ENCODE results near the gene OTUB1. TPM values are rescaled to one million over a fixed set of nuclear protein-coding genes. Genes with fewer than 3 reads are reported as not detected.
A peak's percentile ranks its signal among the peaks of the same experiment; 100 is the strongest.
"Not testable (repeated sequence)": the region's sequence is repeated elsewhere in the genome, so short reads cannot be mapped to it uniquely, and the experiment has no call there.

The OTUB1 gene
- total RNA-seq, 2 donors from 2014 or later, result 87.7 to 95.1 TPM

DNA sequence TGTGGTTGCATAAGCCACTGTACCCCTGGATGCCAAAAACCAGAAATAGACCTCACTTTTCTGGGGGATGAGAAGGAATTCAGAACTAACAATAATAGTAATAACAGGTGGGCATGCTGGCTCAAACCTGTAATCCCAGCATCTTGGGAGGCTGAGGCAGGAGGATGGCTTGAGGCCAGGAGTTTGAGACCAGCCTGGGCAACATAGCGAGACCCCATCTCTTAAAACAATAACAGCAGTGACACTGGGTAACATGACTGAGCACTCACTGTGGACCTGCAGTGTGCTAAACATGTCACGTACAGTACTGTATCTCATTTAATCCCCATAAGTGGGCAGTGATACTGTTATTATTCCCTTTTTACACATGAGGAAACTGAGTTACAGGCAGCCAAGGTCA is 59.5 kb downstream of the OTUB1 start:
- no peaks in the 10 kb centered on the region for H3K27me3 ChIP-seq (ENCODE audit: control insufficient read depth, insufficient read depth, low read length, poor library complexity, severe bottlenecking)
- H3K36me3 ChIP-seq (ENCODE audit: control insufficient read depth, insufficient read depth, low read length), result no peaks in the 10 kb centered on the region
- H3K9ac ChIP-seq (ENCODE audit: extremely low read depth, low read length, poor library complexity, severe bottlenecking), result no peak overlapping the region
- H3K4me3 ChIP-seq (ENCODE audit: low read length), result no peak overlapping the region
- 91 to 92% methylated on average over 2 of the region's 2 CpGs for WGBS, 2 experiments (ENCODE audit: insufficient coverage in 1 of 2, insufficient read length in 1 of 2)
- Mint-ChIP-seq H3K27ac (no peak overlapping the region), H3K4me1 (peaks cover 5% of the 10 kb centered on the region), H3K36me3 (ENCODE audit: low read depth) (no peaks in the 10 kb centered on the region), H3K9me3 (no peaks in the 10 kb centered on the region), H3K27me3 (ENCODE audit: insufficient read depth) (peaks cover 54% of the 10 kb centered on the region), H3K4me3 (no peak overlapping the region)
- no peaks in the 10 kb centered on the region for H3K4me1 ChIP-seq (ENCODE audit: control insufficient read depth, insufficient read depth, low read length)
- no peak for DNase-seq
- H3K27ac ChIP-seq (ENCODE audit: low read depth, low read length), result no peak overlapping the region
- TF ChIP-seq, protein P1, sequence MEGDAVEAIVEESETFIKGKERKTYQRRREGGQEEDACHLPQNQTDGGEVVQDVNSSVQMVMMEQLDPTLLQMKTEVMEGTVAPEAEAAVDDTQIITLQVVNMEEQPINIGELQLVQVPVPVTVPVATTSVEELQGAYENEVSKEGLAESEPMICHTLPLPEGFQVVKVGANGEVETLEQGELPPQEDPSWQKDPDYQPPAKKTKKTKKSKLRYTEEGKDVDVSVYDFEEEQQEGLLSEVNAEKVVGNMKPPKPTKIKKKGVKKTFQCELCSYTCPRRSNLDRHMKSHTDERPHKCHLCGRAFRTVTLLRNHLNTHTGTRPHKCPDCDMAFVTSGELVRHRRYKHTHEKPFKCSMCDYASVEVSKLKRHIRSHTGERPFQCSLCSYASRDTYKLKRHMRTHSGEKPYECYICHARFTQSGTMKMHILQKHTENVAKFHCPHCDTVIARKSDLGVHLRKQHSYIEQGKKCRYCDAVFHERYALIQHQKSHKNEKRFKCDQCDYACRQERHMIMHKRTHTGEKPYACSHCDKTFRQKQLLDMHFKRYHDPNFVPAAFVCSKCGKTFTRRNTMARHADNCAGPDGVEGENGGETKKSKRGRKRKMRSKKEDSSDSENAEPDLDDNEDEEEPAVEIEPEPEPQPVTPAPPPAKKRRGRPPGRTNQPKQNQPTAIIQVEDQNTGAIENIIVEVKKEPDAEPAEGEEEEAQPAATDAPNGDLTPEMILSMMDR (conservative IDR thresholded peaks at IDR 0.05), result no peak
- H3K9me3 ChIP-seq (ENCODE audit: control insufficient read depth, low read length), result no peaks in the 10 kb centered on the region

DNA sequence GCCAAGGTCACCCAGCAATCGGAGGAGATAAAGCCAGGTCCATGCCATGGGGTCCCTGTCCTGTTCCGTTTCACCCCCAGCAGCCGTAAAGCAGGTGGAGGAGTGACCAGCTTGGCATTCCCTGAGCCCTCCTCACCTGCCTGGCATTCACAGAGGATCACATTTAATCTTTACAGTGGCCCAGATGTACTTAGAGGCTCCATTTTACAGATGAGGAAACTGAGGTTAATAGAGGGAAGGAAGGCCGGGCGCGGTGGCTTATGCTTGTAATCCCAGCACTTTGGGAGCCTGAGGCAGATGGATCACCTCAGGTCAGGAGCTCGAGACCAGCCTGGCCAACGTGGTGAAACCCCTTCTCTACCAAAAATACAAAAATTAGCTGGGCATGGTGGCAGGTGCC is 61.1 kb downstream of the OTUB1 start:
- not testable (repeated sequence) for H3K9me3 Mint-ChIP-seq; H3K4me1 Mint-ChIP-seq; H3K27ac Mint-ChIP-seq; H3K4me1 ChIP-seq (ENCODE audit: control insufficient read depth, insufficient read depth, low read length); H3K9me3 ChIP-seq (ENCODE audit: control insufficient read depth, low read length); H3K4me3 Mint-ChIP-seq; DNase-seq; H3K4me3 ChIP-seq (ENCODE audit: low read length); H3K9ac ChIP-seq (ENCODE audit: extremely low read depth, low read length, poor library complexity, severe bottlenecking); H3K36me3 ChIP-seq (ENCODE audit: control insufficient read depth, insufficient read depth, low read length); H3K27me3 ChIP-seq (ENCODE audit: control insufficient read depth, insufficient read depth, low read length, poor library complexity, severe bottlenecking); H3K36me3 Mint-ChIP-seq (ENCODE audit: low read depth)
- H3K27me3 Mint-ChIP-seq (ENCODE audit: insufficient read depth), result peaks cover 49% of the 10 kb centered on the region
- 95 to 100% methylated on average over 2 to 8 of the region's 8 CpGs for WGBS, 2 experiments (ENCODE audit: insufficient coverage in 1 of 2, insufficient read length in 1 of 2)
- peak overlapping the region; percentile 87 for H3K27ac ChIP-seq (ENCODE audit: low read depth, low read length)

Other genes starting within 250 kb of the OTUB1 start
- gene ZFTA, start 217.7 kb upstream of the OTUB1 start, total RNA-seq, result 10 to 100 TPM; 31.9 to 38.0 TPM
- 100 to 1,000 TPM in 1 of 2 donors, 10 to 100 TPM in 1; 96.1 to 103 TPM for gene SPINDOC, start 173.0 kb upstream of the OTUB1 start, total RNA-seq
- 10 to 100 TPM; 39.7 to 39.8 TPM for gene MARK2, start 147.3 kb upstream of the OTUB1 start, total RNA-seq
- 10 to 100 TPM; 45.0 to 51.4 TPM for gene RCOR2, start 69.3 kb upstream of the OTUB1 start, total RNA-seq
- gene NAA40, start 47.4 kb upstream of the OTUB1 start, total RNA-seq, result 10 to 100 TPM; 47.2 to 53.5 TPM
- 100 to 1,000 TPM; 258 to 298 TPM for gene COX8A, start 11.8 kb upstream of the OTUB1 start, total RNA-seq
- not detected for gene FLRT1, start 49.5 kb downstream of the OTUB1 start, total RNA-seq
- 10 to 100 TPM; 23.0 to 41.9 TPM for gene MACROD1, start 179.7 kb downstream of the OTUB1 start, total RNA-seq
- 100 to 1,000 TPM; 230 to 257 TPM for gene STIP1, start 199.7 kb downstream of the OTUB1 start, total RNA-seq
- gene FERMT3, start 220.3 kb downstream of the OTUB1 start, total RNA-seq, result 1 to 10 TPM; 4.2 to 5.3 TPM
- gene TRPT1, start 239.7 kb downstream of the OTUB1 start, total RNA-seq, result 10 to 100 TPM; 45.6 to 60.4 TPM
- 10 to 100 TPM; 54.4 to 55.9 TPM for gene NUDT22, start 239.8 kb downstream of the OTUB1 start, total RNA-seq
- 10 to 100 TPM; 20.3 to 22.9 TPM for gene DNAJC4, start 244.1 kb downstream of the OTUB1 start, total RNA-seq
- gene VEGFB, start 248.1 kb downstream of the OTUB1 start, total RNA-seq, result 10 to 100 TPM; 58.9 to 78.4 TPM